GM12892 (cell line): ENCODE measurements around the gene EPHB6.

ENCODE experiments used
- POLR2A ChIP-seq: IDR thresholded peaks from 2 replicates; pipeline ENCODE4 v1.6.1; 2011; ENCODE audit warnings: low read depth, low read length, control low read depth
- POLR2AphosphoS5 ChIP-seq: IDR thresholded peaks from 2 replicates; pipeline ENCODE4 v1.6.1; 2011; ENCODE audit warnings: low read depth, low read length, control low read depth

GRCh38 chr7:142880876-142881505 is 26.1 kb downstream of the EPHB6 start:
- TF ChIP-seq POLR2AphosphoS5, result no peak
- TF ChIP-seq POLR2A, result no peak
